LNCAP (cell line): Measurements from ENCODE around the gene LPAR4.
A peak's percentile ranks its signal among the peaks of the same experiment; 100 is the strongest.

Experiments
- CTCF ChIP-seq: fragments of 450-650 bp; IDR thresholded peaks from 2 replicates; pipeline ENCODE4 v1.5.1; 2017; ENCODE audit warnings: mild to moderate bottlenecking

Gene LPAR4

GRCh38 chrX:78747489-78747888 lies at the start of gene LPAR4:
TSS of gene LPAR4 (plus strand) at chrX:78747720. CDS start at chrX:78754870, 7,150 bp downstream.
- TF ChIP-seq CTCF, result no peak

GRCh38 chrX:78706071-78706470 lies 41.4 kb upstream of the LPAR4 start:
- no peak for TF ChIP-seq CTCF

GRCh38 chrX:78708262-78708661 lies 39.3 kb upstream of the LPAR4 start:
- peak; percentile 22; the same call in 1 of the 2 replicates for TF ChIP-seq CTCF

- no peak for TF ChIP-seq CTCF
Observed at GRCh38 chrX:78708816-78709215, 38.7 kb upstream of the LPAR4 start.

- TF ChIP-seq CTCF, result no peak
Observed at GRCh38 chrX:78710171-78710570, 37.3 kb upstream of the LPAR4 start.

- no peak for TF ChIP-seq CTCF
Observed at GRCh38 chrX:78712336-78712735, 35.2 kb upstream of the LPAR4 start.

- TF ChIP-seq CTCF, result no peak
Observed at GRCh38 chrX:78725287-78725686, 22.2 kb upstream of the LPAR4 start.

- TF ChIP-seq CTCF, result no peak
Observed at GRCh38 chrX:78746496-78746895, 1.0 kb upstream of the LPAR4 start.
